Glutamatergic neuron (in vitro differentiated cells): Measurements from ENCODE around the gene BORCS8. TPM values are rescaled to one million over a fixed set of nuclear protein-coding genes. Genes with fewer than 3 reads are reported as not detected.
A peak's percentile ranks its signal among the peaks of the same experiment; 100 is the strongest.

Experiments used
- DNase-seq: peaks from one replicate; pipeline ENCODE4 v3.0.0; 2022
- H3K27ac Mint-ChIP-seq: one replicate; pipeline ENCODE4 v1.8.0; 2020; ENCODE audit warnings: mild to moderate bottlenecking, mixed read lengths, inconsistent platforms; ENCODE audit not compliant: unreplicated experiment
- H3K27me3 Mint-ChIP-seq: one replicate; pipeline ENCODE4 v1.8.0; 2020; ENCODE audit warnings: mild to moderate bottlenecking, moderate library complexity, mixed read lengths, inconsistent platforms; ENCODE audit not compliant: unreplicated experiment
- H3K36me3 Mint-ChIP-seq: one replicate; pipeline ENCODE4 v1.8.0; 2020; ENCODE audit warnings: mild to moderate bottlenecking, mixed read lengths, inconsistent platforms; ENCODE audit not compliant: unreplicated experiment
- H3K4me1 Mint-ChIP-seq: one replicate; pipeline ENCODE4 v1.8.0; 2020; ENCODE audit warnings: mild to moderate bottlenecking, low read depth, mixed read lengths, inconsistent platforms; ENCODE audit not compliant: unreplicated experiment
- H3K4me3 Mint-ChIP-seq: one replicate; pipeline ENCODE4 v1.8.0; 2020; ENCODE audit warnings: mild to moderate bottlenecking, mixed read lengths, inconsistent platforms; ENCODE audit not compliant: unreplicated experiment
- H3K9me3 Mint-ChIP-seq: one replicate; pipeline ENCODE4 v1.8.0; 2020; ENCODE audit warnings: mild to moderate bottlenecking, moderate library complexity, mixed read lengths, inconsistent platforms; ENCODE audit not compliant: unreplicated experiment
- CTCF ChIP-seq: fragments of 200-600 bp; sonication (generic); IDR thresholded peaks from one replicate; pipeline ENCODE4 v1.5.0; 2021; ENCODE audit not compliant: partially characterized antibody, unreplicated experiment
- total RNA-seq: library from RNA; stranded (reverse); fragmentation: NEBNext Ultra II Directional; extraction: Animal tissue kit (Norgen Biotek cat#: 25700); gene quantifications from one replicate; pipeline ENCODE4 v1.2.1, GENCODE V29; 2021; ENCODE audit not compliant: unreplicated experiment

The BORCS8 gene
- total RNA-seq, 1 donor from 2014 or later = 20.5 TPM

GRCh38 chr19:19202707-19203011 lies 10.7 kb upstream of the BORCS8 start:
- no peak for TF ChIP-seq CTCF
- Mint-ChIP-seq H3K27ac (no peak overlapping the region), H3K27me3 (peaks cover 16% of the 10 kb centered on the region)

GRCh38 chr19:19201697-19202630 lies 10.0 kb upstream of the BORCS8 start:
- no peak for DNase-seq
- Mint-ChIP-seq H3K27me3 (peaks cover 12% of the 10 kb centered on the region), H3K4me3 (peak overlapping the region; percentile 84), H3K27ac (no peak overlapping the region), H3K4me1 (peaks cover 5% of the 10 kb centered on the region), H3K9me3 (peaks cover 2% of the 10 kb centered on the region), H3K36me3 (no peaks in the 10 kb centered on the region)
- no peak for TF ChIP-seq CTCF

More at GRCh38 chr19:19202707-19203011, 10.7 kb upstream of the BORCS8 start:
- Mint-ChIP-seq H3K9me3 (peaks cover 5% of the 10 kb centered on the region), H3K4me3 (peak overlapping the region; percentile 84), H3K4me1 (peaks cover 12% of the 10 kb centered on the region), H3K36me3 (no peaks in the 10 kb centered on the region)
- DNase-seq = no peak

DNA sequence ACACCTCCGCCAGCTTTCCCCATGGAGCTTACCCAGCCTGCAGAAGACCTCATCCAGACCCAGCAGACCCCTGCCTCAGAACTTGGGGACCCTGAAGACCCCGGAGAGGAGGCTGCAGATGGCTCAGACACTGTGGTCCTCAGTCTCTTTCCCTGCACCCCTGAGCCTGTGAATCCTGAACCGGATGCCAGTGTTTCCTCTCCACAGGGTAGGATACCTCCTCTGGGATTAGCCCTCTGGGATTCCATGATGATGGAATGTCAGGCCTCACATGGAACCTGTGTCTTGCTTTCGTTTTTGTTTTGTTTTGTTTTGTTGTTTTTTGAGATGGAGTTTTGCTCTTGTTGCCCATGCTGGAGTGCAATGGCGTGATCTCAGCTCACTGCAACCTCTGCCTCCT lies 2.0 kb upstream of the BORCS8 start:
- Mint-ChIP-seq H3K4me1 (peaks cover 3% of the 10 kb centered on the region), H3K27me3 (peaks cover 5% of the 10 kb centered on the region), H3K4me3 (peak overlapping the region; percentile 94), H3K27ac (no peak overlapping the region), H3K36me3 (no peaks in the 10 kb centered on the region), H3K9me3 (peaks cover 3% of the 10 kb centered on the region)
- TF ChIP-seq CTCF = no peak
- DNase-seq = no peak

DNA sequence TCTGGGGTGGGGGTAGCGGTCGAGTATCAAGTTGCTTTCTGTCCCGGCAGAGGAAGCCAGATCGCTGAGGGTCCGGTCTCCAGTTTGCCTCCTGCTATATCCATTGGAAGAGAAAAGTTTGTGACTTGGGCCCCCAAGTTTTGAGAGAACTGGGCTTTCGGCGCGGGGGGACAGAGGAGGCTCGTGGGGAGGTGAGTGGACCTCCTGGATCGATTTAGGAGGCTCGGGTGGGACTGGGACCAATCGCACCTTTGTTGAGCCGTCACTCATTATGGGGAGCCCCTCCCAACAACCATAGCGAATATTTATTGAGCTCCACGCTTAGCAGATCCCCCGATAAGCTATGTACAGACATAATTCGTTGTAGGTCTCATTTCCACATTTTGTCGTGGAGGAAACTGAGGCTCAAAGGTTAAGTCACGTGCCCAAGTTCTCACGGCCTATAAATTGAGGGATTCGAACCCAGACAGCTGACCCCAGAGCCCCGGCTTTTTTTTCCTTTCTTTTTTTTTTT lies 1.0 kb upstream of the BORCS8 start:
- no peak for TF ChIP-seq CTCF
- H3K4me1 Mint-ChIP-seq = peaks cover 3% of the 10 kb centered on the region
- peaks cover 3% of the 10 kb centered on the region for H3K9me3 Mint-ChIP-seq
- H3K27ac Mint-ChIP-seq = peak overlapping the region; percentile 82
- peaks cover 5% of the 10 kb centered on the region for H3K27me3 Mint-ChIP-seq
- no peak for DNase-seq
- no peaks in the 10 kb centered on the region for H3K36me3 Mint-ChIP-seq
- peak overlapping the region; percentile 94 for H3K4me3 Mint-ChIP-seq

- H3K27me3 Mint-ChIP-seq = peaks cover 3% of the 10 kb centered on the region
- H3K4me1 Mint-ChIP-seq = peaks cover 3% of the 10 kb centered on the region
- H3K36me3 Mint-ChIP-seq = no peaks in the 10 kb centered on the region
- TF ChIP-seq CTCF = no peak
- H3K9me3 Mint-ChIP-seq = peaks cover 1% of the 10 kb centered on the region
- DNase-seq = no peak
- H3K27ac Mint-ChIP-seq = peak overlapping the region; percentile 91
- H3K4me3 Mint-ChIP-seq = peak overlapping the region; percentile 94
Observed at GRCh38 chr19:19191768-19192077, 229 bp downstream of the BORCS8 start.
